Retinal pigment epithelial cell (primary cell): ENCODE data around the gene HDAC1.

ENCODE experiments used
- DNase-seq: peaks from one replicate; pipeline ENCODE4 v3.0.0-alpha.2; 2010; ENCODE audit warnings: low read depth
- H3K4me3 ChIP-seq: 2 replicates; pipeline ENCODE4 v1.5.1; 2011; ENCODE audit warnings: mild to moderate bottlenecking, low read length, control low read depth, moderate library complexity
- TF ChIP-seq, protein P1 (sequence below): conservative IDR thresholded peaks from 2 replicates; pipeline ENCODE4 v1.5.1; 2011; ENCODE audit warnings: low read depth, low read length, control low read depth, inconsistent platforms

Gene HDAC1

DNA sequence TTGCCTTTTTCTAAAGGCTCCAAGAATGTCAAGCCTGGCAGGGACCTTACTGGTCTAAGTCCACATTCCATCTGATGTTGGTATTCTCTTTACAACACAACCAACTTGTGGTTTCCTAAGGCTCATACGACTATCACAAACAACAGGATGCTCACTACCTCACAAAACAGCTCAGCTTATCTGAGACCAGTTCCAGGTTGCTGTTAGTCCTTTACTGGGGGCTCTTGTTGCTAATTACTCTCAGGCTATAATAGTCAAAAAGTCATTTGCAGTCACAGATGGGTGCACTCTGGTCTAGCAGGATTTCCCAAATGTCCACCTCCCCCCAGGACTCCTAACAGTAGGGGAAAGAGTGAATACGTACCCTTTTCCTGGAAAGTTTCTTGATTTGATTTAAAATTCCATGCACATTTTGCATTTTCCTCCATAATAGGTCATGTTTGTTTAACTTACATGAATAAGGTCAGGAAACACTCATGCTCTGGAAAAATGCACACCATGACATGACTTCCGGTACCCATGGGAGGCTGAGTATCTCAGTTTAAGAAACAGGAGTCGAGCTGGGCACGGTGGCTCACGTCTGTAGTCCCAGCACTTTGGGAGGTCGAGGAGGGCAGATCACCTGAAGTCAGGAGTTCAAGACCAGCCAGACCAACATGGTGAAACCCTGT lies 24.8 kb upstream of the HDAC1 start:
- TF ChIP-seq, protein P1, sequence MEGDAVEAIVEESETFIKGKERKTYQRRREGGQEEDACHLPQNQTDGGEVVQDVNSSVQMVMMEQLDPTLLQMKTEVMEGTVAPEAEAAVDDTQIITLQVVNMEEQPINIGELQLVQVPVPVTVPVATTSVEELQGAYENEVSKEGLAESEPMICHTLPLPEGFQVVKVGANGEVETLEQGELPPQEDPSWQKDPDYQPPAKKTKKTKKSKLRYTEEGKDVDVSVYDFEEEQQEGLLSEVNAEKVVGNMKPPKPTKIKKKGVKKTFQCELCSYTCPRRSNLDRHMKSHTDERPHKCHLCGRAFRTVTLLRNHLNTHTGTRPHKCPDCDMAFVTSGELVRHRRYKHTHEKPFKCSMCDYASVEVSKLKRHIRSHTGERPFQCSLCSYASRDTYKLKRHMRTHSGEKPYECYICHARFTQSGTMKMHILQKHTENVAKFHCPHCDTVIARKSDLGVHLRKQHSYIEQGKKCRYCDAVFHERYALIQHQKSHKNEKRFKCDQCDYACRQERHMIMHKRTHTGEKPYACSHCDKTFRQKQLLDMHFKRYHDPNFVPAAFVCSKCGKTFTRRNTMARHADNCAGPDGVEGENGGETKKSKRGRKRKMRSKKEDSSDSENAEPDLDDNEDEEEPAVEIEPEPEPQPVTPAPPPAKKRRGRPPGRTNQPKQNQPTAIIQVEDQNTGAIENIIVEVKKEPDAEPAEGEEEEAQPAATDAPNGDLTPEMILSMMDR, result no peak
- no peak for DNase-seq
- H3K4me3 ChIP-seq, result no peak overlapping the region

DNA sequence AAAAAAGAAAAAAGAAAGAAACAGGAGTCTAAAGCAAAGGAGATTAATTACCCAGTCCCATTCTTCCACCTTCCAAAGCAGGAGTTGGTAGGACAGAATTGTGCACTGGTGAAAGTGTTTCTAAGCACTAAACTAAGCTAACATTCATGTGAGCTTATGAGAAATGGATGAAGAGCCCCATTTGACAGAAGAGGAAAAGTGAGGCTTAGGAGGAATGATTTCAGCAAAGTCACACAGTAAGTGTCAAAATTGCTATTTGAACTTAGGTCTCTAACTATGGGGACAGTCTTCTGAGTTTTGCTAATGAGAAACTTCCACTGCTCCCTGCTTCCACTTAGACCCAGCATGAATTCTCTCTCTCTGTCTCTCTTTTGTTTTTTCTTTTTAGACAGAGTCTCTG lies 22.1 kb upstream of the HDAC1 start:
- TF ChIP-seq, protein P1, result no peak
- DNase-seq, result no peak

DNA sequence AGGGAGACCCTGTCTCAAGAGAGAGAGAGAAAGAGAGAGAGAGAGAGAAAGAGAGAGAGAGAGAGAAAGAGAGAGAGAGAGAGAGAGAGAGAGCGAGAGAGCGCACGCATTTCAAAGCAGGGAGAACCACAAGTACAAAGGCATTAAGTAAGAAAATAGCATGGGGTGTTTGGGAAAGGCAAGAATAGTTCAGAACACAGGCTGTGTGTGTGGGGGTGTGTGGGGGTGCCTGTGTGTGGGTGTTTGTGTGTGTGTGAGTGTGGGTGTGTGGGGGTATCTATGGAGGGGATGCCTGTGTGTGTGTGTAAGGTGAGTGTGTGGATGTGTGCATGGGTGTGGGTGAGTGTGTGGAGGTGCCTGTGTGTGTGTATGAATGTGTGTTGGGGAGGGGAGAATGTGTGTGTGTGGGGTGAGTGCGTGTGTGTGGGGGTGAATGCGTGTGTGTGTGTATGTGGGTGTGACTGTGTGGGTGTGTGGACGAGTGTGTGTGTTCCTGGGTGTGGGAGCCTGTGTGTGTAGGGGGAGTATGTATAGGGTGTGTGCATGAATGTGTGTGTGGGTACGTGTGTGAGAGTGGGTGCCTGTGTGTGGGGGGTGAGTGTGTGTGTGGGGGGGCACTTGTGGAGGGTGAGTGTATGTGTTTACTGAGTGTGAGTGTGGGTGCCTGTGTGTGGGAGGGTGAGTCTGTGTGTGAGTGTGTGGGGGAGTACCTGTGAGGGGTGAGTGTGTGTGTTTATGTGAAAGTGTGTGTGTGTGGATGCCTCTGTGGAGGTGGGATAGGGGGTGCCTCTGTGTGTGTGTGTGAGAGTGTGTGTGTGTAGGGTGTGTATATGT lies 19.1 kb upstream of the HDAC1 start:
- DNase-seq, result no peak
- H3K4me3 ChIP-seq, result no peak overlapping the region
- TF ChIP-seq, protein P1, result no peak

More for the DNA sequence above, 22.1 kb upstream of the HDAC1 start:
- H3K4me3 ChIP-seq, result no peak overlapping the region

DNA sequence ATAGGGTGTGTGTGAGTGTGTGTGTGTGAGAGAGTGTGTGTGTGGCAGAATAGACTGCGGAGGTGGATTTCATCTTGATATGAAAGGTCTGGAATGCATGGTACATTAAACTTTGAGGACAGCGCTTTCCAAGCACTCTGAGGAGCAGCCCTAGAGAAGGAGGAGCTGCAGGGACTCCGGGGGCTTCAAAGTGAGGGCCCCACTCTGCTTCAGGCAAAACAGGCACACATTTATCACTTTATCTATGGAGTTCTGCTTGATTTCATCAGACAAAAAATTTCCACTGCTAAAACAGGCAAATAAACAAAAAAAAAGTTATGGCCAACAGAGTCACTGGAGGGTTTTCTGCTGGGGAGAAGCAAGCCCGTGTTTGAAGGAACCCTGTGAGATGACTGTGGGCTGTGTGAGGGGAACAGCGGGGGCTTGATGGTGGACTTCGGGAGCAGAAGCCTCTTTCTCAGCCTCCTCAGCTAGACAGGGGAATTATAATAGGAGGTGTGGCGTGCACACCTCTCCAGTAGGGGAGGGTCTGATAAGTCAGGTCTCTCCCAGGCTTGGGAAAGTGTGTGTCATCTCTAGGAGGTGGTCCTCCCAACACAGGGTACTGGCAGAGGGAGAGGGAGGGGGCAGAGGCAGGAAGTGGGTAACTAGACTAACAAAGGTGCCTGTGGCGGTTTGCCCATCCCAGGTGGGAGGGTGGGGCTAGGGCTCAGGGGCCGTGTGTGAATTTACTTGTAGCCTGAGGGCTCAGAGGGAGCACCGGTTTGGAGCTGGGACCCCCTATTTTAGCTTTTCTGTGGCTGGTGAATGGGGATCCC lies 18.3 kb upstream of the HDAC1 start:
- no peak for DNase-seq
- H3K4me3 ChIP-seq, result no peak overlapping the region
- TF ChIP-seq, protein P1, result no peak

DNA sequence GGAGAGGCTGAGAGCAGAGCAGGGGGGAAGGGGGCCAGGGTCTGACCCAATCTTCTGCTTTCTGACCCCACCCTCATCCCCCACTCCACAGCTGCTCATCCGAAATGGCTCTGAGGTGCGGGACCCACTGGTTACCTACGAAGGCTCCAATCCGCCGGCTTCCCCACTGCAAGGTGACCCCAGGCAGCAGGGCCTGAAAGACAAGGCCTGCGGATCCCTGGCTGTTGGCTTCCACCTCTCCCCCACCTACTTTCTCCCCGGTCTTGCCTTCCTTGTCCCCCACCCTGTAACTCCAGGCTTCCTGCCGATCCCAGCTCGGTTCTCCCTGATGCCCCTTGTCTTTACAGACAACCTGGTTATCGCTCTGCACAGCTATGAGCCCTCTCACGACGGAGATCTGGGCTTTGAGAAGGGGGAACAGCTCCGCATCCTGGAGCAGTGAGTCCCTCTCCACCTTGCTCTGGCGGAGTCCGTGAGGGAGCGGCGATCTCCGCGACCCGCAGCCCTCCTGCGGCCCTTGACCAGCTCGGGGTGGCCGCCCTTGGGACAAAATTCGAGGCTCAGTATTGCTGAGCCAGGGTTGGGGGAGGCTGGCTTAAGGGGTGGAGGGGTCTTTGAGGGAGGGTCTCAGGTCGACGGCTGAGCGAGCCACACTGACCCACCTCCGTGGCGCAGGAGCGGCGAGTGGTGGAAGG lies 17.1 kb upstream of the HDAC1 start:
- TF ChIP-seq, protein P1, result no peak
- no peak for DNase-seq
- no peak overlapping the region for H3K4me3 ChIP-seq

DNA sequence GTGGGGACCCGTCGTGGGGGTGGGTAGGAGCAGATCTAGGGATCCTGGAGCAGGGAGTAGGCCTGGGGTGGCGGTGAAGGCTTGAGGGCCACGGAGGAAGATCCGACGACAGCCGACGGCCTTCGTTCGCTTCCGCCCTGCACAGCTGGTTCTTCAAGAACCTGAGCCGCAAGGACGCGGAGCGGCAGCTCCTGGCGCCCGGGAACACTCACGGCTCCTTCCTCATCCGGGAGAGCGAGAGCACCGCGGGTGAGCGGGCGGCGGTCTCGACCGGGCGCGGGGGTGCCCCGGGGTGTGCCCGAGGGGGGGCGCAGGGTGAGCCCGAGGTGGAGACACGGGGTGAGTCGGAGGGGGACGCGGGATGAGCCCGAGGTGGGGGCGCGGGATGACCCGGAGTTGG lies 16.5 kb upstream of the HDAC1 start:
- no peak for DNase-seq
- H3K4me3 ChIP-seq, result no peak overlapping the region
- TF ChIP-seq, protein P1, result no peak
